Mesothelial cell of epicardium (in vitro differentiated cells): ENCODE results near the gene SLC2A2. TPM values are rescaled to one million over a fixed set of nuclear protein-coding genes. Genes with fewer than 3 reads are reported as not detected.

Source experiments
- DNase-seq, 2 experiments: peaks; one replicate each; pipeline ENCODE4 v3.0.0; 2021; ENCODE audit warnings: low spot score in 2 of 2; ENCODE audit not compliant: unreplicated experiment in 2 of 2
- H3K27ac Mint-ChIP-seq: 2 replicates; pipeline ENCODE4 v1.8.0; 2021; ENCODE audit warnings: mixed read lengths
- H3K27me3 Mint-ChIP-seq: 2 replicates; pipeline ENCODE4 v1.8.0; 2021; ENCODE audit warnings: low read depth, mixed read lengths
- H3K36me3 Mint-ChIP-seq: 2 replicates; pipeline ENCODE4 v1.8.0; 2021; ENCODE audit warnings: mixed read lengths
- H3K4me1 Mint-ChIP-seq: 2 replicates; pipeline ENCODE4 v1.8.0; 2021; ENCODE audit warnings: mixed read lengths
- H3K4me3 Mint-ChIP-seq: 2 replicates; pipeline ENCODE4 v1.8.0; 2021; ENCODE audit warnings: mild to moderate bottlenecking, moderate library complexity, mixed read lengths
- H3K9me3 Mint-ChIP-seq: 2 replicates; pipeline ENCODE4 v1.8.0; 2021; ENCODE audit warnings: mixed read lengths
- CTCF ChIP-seq: fragments of 200-600 bp; sonication (generic); IDR thresholded peaks from one replicate; pipeline ENCODE4 v1.5.0; 2021; ENCODE audit warnings: antibody characterized with exemption; ENCODE audit not compliant: unreplicated experiment
- total RNA-seq: library from RNA; stranded (reverse); gene quantifications from 3 replicates; pipeline ENCODE4 v1.2.1, GENCODE V29; 2021

SLC2A2 gene
- total RNA-seq, 1 donor from 2014 or later: not detected

- DNase-seq: no peak
- no peak overlapping the region for H3K27ac Mint-ChIP-seq
- no peak overlapping the region for H3K4me3 Mint-ChIP-seq
- no peaks in the 10 kb centered on the region for H3K36me3 Mint-ChIP-seq
- no peaks in the 10 kb centered on the region for H3K4me1 Mint-ChIP-seq
- H3K27me3 Mint-ChIP-seq: peaks cover 6% of the 10 kb centered on the region
- no peak for TF ChIP-seq CTCF
- H3K9me3 Mint-ChIP-seq: no peaks in the 10 kb centered on the region
Observed at GRCh38 chr3:170953736-170954135, 72.8 kb downstream of the SLC2A2 start.

GRCh38 chr3:170953229-170953628 is 73.3 kb downstream of the SLC2A2 start:
- no peaks in the 10 kb centered on the region for H3K9me3 Mint-ChIP-seq
- no peak overlapping the region for H3K4me3 Mint-ChIP-seq
- H3K27me3 Mint-ChIP-seq: peaks cover 6% of the 10 kb centered on the region
- H3K4me1 Mint-ChIP-seq: no peaks in the 10 kb centered on the region
- H3K36me3 Mint-ChIP-seq: no peaks in the 10 kb centered on the region
- no peak for TF ChIP-seq CTCF
- no peak for DNase-seq
- no peak overlapping the region for H3K27ac Mint-ChIP-seq

- H3K36me3 Mint-ChIP-seq: no peaks in the 10 kb centered on the region
- no peak for DNase-seq
- H3K27ac Mint-ChIP-seq: no peak overlapping the region
- no peaks in the 10 kb centered on the region for H3K4me1 Mint-ChIP-seq
- H3K4me3 Mint-ChIP-seq: no peak overlapping the region
- no peaks in the 10 kb centered on the region for H3K27me3 Mint-ChIP-seq
- H3K9me3 Mint-ChIP-seq: peaks cover 18% of the 10 kb centered on the region
- no peak for TF ChIP-seq CTCF
Observed at GRCh38 chr3:170949211-170949610, 77.3 kb downstream of the SLC2A2 start.

- no peak for TF ChIP-seq CTCF
Observed at GRCh38 chr3:170947018-170947769, 79.3 kb downstream of the SLC2A2 start.

More at GRCh38 chr3:170947018-170947769, 79.3 kb downstream of the SLC2A2 start:
- H3K27ac Mint-ChIP-seq: no peak overlapping the region
- no peaks in the 10 kb centered on the region for H3K27me3 Mint-ChIP-seq
- no peak for DNase-seq
- H3K4me1 Mint-ChIP-seq: no peaks in the 10 kb centered on the region
- H3K9me3 Mint-ChIP-seq: peaks cover 25% of the 10 kb centered on the region
- H3K36me3 Mint-ChIP-seq: no peaks in the 10 kb centered on the region
- H3K4me3 Mint-ChIP-seq: no peak overlapping the region

Other genes with a start within 250 kb of the SLC2A2 start
- 97.6 to 107 TPM (median 107 TPM) in 3 replicates for gene RPL22L1, start 156.5 kb downstream of the SLC2A2 start, total RNA-seq
- 4.2 to 7.2 TPM (median 5.3 TPM) in 3 replicates for gene EIF5A2, start 118.1 kb downstream of the SLC2A2 start, total RNA-seq